ENCODE measurements around the gene ODAPH.

DNA sequence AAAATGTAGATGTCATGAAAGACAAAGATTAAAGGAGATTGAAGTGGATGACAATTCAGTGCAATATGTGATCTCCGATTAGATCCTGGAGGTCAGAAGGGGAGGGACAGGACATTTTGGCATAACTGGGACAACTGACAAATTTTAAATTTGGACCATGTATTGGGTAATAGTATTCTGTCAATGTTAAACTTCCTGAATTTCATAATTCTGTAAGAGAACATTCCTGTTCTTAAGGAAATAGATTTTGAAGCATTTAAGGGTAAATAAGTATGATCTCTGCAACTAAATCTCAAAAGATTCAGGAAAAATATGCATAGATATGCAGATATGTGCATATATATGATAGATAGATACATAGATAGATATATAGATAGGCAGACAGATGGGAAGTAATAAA, 11.0 kb downstream of the ODAPH start:
- TF ChIP-seq, protein P1, sequence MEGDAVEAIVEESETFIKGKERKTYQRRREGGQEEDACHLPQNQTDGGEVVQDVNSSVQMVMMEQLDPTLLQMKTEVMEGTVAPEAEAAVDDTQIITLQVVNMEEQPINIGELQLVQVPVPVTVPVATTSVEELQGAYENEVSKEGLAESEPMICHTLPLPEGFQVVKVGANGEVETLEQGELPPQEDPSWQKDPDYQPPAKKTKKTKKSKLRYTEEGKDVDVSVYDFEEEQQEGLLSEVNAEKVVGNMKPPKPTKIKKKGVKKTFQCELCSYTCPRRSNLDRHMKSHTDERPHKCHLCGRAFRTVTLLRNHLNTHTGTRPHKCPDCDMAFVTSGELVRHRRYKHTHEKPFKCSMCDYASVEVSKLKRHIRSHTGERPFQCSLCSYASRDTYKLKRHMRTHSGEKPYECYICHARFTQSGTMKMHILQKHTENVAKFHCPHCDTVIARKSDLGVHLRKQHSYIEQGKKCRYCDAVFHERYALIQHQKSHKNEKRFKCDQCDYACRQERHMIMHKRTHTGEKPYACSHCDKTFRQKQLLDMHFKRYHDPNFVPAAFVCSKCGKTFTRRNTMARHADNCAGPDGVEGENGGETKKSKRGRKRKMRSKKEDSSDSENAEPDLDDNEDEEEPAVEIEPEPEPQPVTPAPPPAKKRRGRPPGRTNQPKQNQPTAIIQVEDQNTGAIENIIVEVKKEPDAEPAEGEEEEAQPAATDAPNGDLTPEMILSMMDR (conservative IDR thresholded peaks at IDR 0.05), result no peak
- TF ChIP-seq ZFX (IDR thresholded peaks at IDR 0.05), result no peak
